Esophagus squamous epithelium (tissue), 5 donors: ENCODE results near the gene SFTPB. TPM values are rescaled to one million over a fixed set of nuclear protein-coding genes. Genes with fewer than 3 reads are reported as not detected.
"Not testable (repeated sequence)": the region's sequence is repeated elsewhere in the genome, so short reads cannot be mapped to it uniquely, and the experiment has no call there.

ENCODE experiments used
- DNase-seq: peaks from one replicate; lab custom pipeline; 2025; lab: John Stamatoyannopoulos, UW
- H3K27ac ChIP-seq, 4 donors: fragments of 200-600 bp; sonication (generic); one replicate each; pipeline ENCODE4 v1.5.1; 2016 to 2019; ENCODE audit warnings: mild to moderate bottlenecking in 1 of 4
- H3K27me3 ChIP-seq, 4 donors: fragments of 200-600 bp; sonication (generic); 1 replicate in 3 of 4; 2 replicates in 1 of 4; pipeline versions ENCODE4 v1.5.1 to v1.6.0; 2017 to 2021; ENCODE audit warnings: antibody characterized with exemption in 1 of 4
- H3K36me3 ChIP-seq, 3 donors: fragments of 200-600 bp; sonication (generic); one replicate each; pipeline ENCODE4 v1.5.1; 2016 to 2019
- H3K4me1 ChIP-seq, 3 donors: fragments of 200-600 bp; sonication (generic); one replicate each; pipeline ENCODE4 v1.5.1; 2017 to 2019
- H3K4me3 ChIP-seq, 4 donors: fragments of 200-600 bp; sonication (generic); 1 replicate in 3 of 4; 2 replicates in 1 of 4; pipeline ENCODE4 v1.5.1; 2016 to 2019; ENCODE audit warnings: mild to moderate bottlenecking in 2 of 4, moderate library complexity in 1 of 4
- H3K9me3 ChIP-seq, 3 donors: fragments of 200-600 bp; sonication (generic); one replicate each; pipeline ENCODE4 v1.5.1; 2016 to 2019
- CTCF ChIP-seq, 6 experiments: fragments of 450-650 bp in 4 of 6; fragments of 200-600 bp in 2 of 6; sonication (generic) in 2 of 6; IDR thresholded peaks; one replicate each; pipeline ENCODE4 v1.5.1; 2016 to 2019; ENCODE audit warnings: antibody characterized with exemption in 6 of 6, mild to moderate bottlenecking in 4 of 6, moderate library complexity in 4 of 6
- POLR2A ChIP-seq, 4 donors: fragments of 450-650 bp; IDR thresholded peaks; one replicate each; pipeline ENCODE4 v1.6.1; 2017; ENCODE audit warnings: antibody characterized with exemption in 4 of 4, mild to moderate bottlenecking in 4 of 4, moderate library complexity in 3 of 4
- whole genome bisulfite sequencing, 2 donors: methylation state at CpG; one replicate each; pipeline ENCODE4 v1.1.5; 2018; 5-methylcytosine and 5-hydroxymethylcytosine counted together
- intact Hi-C: fragments of 100-400 bp; cut with DNase I; formaldehyde crosslinking; loops from one replicate; pipeline ENCODE4 v1.15.0; 2022
- total RNA-seq, 4 donors: library from RNA; depleted of rRNA; stranded (reverse); fragments of >200 nt; gene quantifications; one replicate each; pipeline ENCODE4 v1.1.0, GENCODE V29; 2016
- donor health status: DM: yes; HTN: yes; CAD: no.

The SFTPB gene
- total RNA-seq = not detected

- no peak for DNase-seq
- Histone ChIP-seq H3K27me3 (no peaks in the 10 kb centered on the region), H3K36me3 (no peaks in the 10 kb centered on the region), H3K4me1 (peaks cover 0 to 2% (median 0%) of the 10 kb centered on the region in 3 donors), H3K27ac (no peak within 1 kb of the TSS), H3K4me3 (no peak within 1 kb of the TSS), H3K9me3 (no peaks in the 10 kb centered on the region)
- TF ChIP-seq CTCF (IDR thresholded peaks at IDR 0.05) (no peak), POLR2A (IDR thresholded peaks at IDR 0.05) (no peak)
- WGBS, 2 donors = 53 to 79% methylated on average over 2 to 3 of the region's 5 CpGs
- intact Hi-C loops = no loop called here
These were observed at the start of gene SFTPB for GRCh38 chr2:85668009-85668856. Gene SFTPB, minus strand, starts transcription at chr2:85668199. Its CDS starts 16 bp downstream, at chr2:85668183.

DNA sequence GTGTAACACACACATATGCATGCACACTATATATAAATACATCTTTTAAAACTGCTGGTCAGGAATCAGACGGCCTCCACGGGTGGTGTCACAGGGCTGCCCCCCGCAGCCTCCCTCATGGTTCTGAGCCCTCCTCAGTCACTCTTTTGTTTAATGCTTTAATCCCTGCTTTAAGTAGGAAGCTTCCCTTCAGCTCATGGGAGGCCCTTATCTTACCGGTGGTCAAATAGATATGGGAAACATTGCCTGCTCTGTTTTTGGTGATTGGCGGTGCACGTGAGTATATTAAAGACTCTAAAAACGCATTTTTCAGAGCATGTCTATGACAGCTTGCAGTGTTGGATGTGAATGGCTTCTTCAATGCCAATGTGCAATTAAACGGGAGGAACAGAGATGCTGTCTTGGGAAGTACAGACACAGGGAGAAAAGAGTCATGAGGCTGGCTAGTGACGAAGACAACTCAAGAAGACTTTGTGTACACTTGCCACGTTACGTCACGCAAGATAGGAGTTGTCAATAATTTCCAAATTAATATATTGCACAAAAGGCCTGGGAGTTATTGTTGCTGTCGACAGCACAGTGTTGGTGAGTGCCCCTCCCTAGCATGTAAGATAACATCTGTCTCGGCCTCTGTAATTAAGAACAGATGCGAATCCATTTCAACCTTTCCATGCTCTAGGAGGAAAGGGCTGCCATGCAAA lies 49.5 kb upstream of the SFTPB start:
- Histone ChIP-seq H3K4me3 (no peak overlapping the region), H3K27ac (no peak overlapping the region), H3K36me3 (no peaks in the 10 kb centered on the region), H3K4me1 (peaks cover 3 to 16% (median 6%) of the 10 kb centered on the region in 3 donors), H3K9me3 (no peaks in the 10 kb centered on the region), H3K27me3 (no peaks in the 10 kb centered on the region)
- 72 to 76% methylated on average over 15 of the region's 15 CpGs for WGBS, 2 donors
- intact Hi-C loops = no loop called here
- TF ChIP-seq POLR2A (IDR thresholded peaks at IDR 0.05) = no peak
- no peak for TF ChIP-seq CTCF (IDR thresholded peaks at IDR 0.05)
- DNase-seq = no peak

DNA sequence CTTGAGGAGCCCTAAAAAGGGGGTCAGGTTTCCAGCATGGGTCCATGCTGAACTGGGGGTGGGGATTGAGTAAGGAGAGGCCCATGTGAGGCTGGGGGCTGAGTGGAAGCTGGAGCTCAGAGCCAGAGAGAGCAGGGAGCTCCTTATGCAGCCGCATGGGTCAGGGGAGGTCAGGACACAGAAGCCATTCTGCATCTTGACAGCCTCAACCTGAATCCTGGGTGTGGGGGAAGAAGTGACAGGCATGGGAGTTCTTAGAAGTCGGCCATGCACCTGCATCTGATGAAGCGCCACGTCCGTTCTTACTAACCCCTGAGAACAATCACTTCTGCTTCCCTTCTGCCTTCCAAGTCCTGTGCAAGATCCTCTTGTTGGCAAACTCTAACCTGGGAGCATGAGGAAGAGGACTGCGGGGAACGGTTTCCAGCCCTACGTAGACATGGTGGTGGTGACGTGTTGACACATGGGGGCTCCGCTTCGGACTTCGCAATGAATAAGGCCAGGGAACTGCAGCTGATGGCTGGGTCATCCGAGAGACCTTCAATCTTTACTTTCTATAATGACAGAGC lies 48.4 kb upstream of the SFTPB start:
- no peak for TF ChIP-seq POLR2A (IDR thresholded peaks at IDR 0.05)
- TF ChIP-seq CTCF (IDR thresholded peaks at IDR 0.05) = no peak
- Histone ChIP-seq H3K27ac (no peak overlapping the region), H3K4me3 (no peak overlapping the region), H3K4me1 (peaks cover 3 to 25% (median 6%) of the 10 kb centered on the region in 3 donors), H3K36me3 (no peaks in the 10 kb centered on the region), H3K27me3 (no peaks in the 10 kb centered on the region), H3K9me3 (no peaks in the 10 kb centered on the region)
- intact Hi-C loops = no loop called here
- no peak for DNase-seq
- 73 to 90% methylated on average over 4 to 10 of the region's 13 CpGs for WGBS, 2 donors

DNA sequence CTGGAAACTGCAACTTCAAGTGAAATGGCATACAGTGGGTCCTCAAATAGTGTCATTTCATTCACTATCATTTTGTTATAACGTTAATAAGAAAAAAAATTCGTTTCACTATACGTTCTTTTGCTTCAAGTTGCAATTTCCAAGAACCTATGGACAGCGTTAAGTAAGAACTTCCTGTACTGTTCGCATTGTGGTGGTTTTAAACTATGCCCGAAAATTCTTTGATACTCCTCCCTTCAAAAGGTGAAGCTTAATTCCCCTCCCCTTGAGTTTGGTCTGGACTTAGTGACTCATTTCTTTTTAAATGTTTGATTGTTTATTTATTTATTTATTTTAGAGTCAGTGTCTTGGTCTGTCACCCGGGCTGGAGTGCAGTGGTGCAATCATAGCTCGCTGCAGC lies 46.8 kb upstream of the SFTPB start:
- intact Hi-C loops = no loop called here
- TF ChIP-seq CTCF (IDR thresholded peaks at IDR 0.05) (no peak), POLR2A (IDR thresholded peaks at IDR 0.05) (no peak)
- H3K27ac ChIP-seq = no peak overlapping the region
- no peak overlapping the region for H3K4me3 ChIP-seq
- no peaks in the 10 kb centered on the region for H3K9me3 ChIP-seq
- no peaks in the 10 kb centered on the region for H3K27me3 ChIP-seq
- H3K4me1 ChIP-seq = peaks cover 7 to 40% (median 17%) of the 10 kb centered on the region in 3 donors
- DNase-seq = no peak
- H3K36me3 ChIP-seq = no peaks in the 10 kb centered on the region
- WGBS, 2 donors = 73 to 77% methylated on average over 8 of the region's 8 CpGs

GRCh38 chr2:85714421-85714820 lies 46.4 kb upstream of the SFTPB start:
- intact Hi-C loops, H3K36me3 ChIP-seq, H3K9me3 ChIP-seq, H3K27me3 ChIP-seq, H3K4me3 ChIP-seq, DNase-seq, H3K27ac ChIP-seq: not testable (repeated sequence)
- peaks cover 10 to 44% (median 17%) of the 10 kb centered on the region in 3 donors for H3K4me1 ChIP-seq
- WGBS, 2 donors = 88 to 93% methylated on average over 7 of the region's 7 CpGs
